Stimulated activated CD8-positive, alpha-beta memory T cell treated with anti-CD3 and anti-CD28 coated beads, Interleukin-7, amount 100 ng/mL, for 4 hours (primary cell): ENCODE data around the gene RBBP6.
"Not testable (repeated sequence)": the region's sequence is repeated elsewhere in the genome, so short reads cannot be mapped to it uniquely, and the experiment has no call there.

ENCODE experiments used
- DNase-seq, 2 donors: peaks; one replicate each; pipeline ENCODE4 v3.0.0-alpha.2; 2020; ENCODE audit warnings: low read depth in 2 of 2

Gene RBBP6

GRCh38 chr16:24539295-24539849, at the start of gene RBBP6:
TSS of gene RBBP6 (plus strand) at chr16:24539566. CDS start at chr16:24540627, 1,061 bp downstream.
- peak; percentile 83 to 90 for DNase-seq

GRCh38 chr16:24490866-24491265, 48.5 kb upstream of the RBBP6 start:
- DNase-seq, result no peak

- DNase-seq, result no peak
Measured at GRCh38 chr16:24491731-24492130, 47.6 kb upstream of the RBBP6 start.

GRCh38 chr16:24493821-24494220, 45.5 kb upstream of the RBBP6 start:
- DNase-seq, result no peak

GRCh38 chr16:24495207-24495606, 44.2 kb upstream of the RBBP6 start:
- DNase-seq, result not testable (repeated sequence)

GRCh38 chr16:24497440-24497839, 41.9 kb upstream of the RBBP6 start:
- no peak for DNase-seq

- DNase-seq, result no peak
Measured at GRCh38 chr16:24499193-24499814, 40.1 kb upstream of the RBBP6 start.

GRCh38 chr16:24504472-24505345, 34.7 kb upstream of the RBBP6 start:
- peak; percentile 16 to 25 for DNase-seq

GRCh38 chr16:24505959-24506358, 33.4 kb upstream of the RBBP6 start:
- no peak for DNase-seq

GRCh38 chr16:24507959-24508480, 31.3 kb upstream of the RBBP6 start:
- DNase-seq, result no peak

- DNase-seq, result no peak
Measured at GRCh38 chr16:24508614-24509013, 30.8 kb upstream of the RBBP6 start.

- DNase-seq, result no peak
Measured at GRCh38 chr16:24509536-24509935, 29.8 kb upstream of the RBBP6 start.

- DNase-seq, result no peak
Measured at GRCh38 chr16:24511174-24511573, 28.2 kb upstream of the RBBP6 start.

- no peak for DNase-seq
Measured at GRCh38 chr16:24511792-24512191, 27.6 kb upstream of the RBBP6 start.

- DNase-seq, result no peak
Measured at GRCh38 chr16:24514096-24514495, 25.3 kb upstream of the RBBP6 start.

- no peak for DNase-seq
Measured at GRCh38 chr16:24515186-24515585, 24.2 kb upstream of the RBBP6 start.

- peak; percentile 51 to 62 for DNase-seq
Measured at GRCh38 chr16:24516900-24517669, 22.3 kb upstream of the RBBP6 start.

- no peak for DNase-seq
Measured at GRCh38 chr16:24518498-24518897, 20.9 kb upstream of the RBBP6 start.

- no peak for DNase-seq
Measured at GRCh38 chr16:24520983-24521382, 18.4 kb upstream of the RBBP6 start.

GRCh38 chr16:24522751-24523150, 16.6 kb upstream of the RBBP6 start:
- DNase-seq, result no peak

GRCh38 chr16:24523569-24523968, 15.8 kb upstream of the RBBP6 start:
- no peak for DNase-seq
